Keratinocyte (primary cell): ENCODE measurements around the gene ASTL. TPM values are rescaled to one million over a fixed set of nuclear protein-coding genes. Genes with fewer than 3 reads are reported as not detected.

ENCODE experiments used
- DNase-seq: peaks from one replicate; pipeline ENCODE4 v3.0.0-alpha.2; 2011; ENCODE audit warnings: low read depth, missing footprints, low spot score
- FAIRE-seq: peaks from 2 replicates; lab custom pipeline; 2011; peaks lifted over from hg19 to GRCh38; lab: Jason Lieb, UNC
- H2AFZ ChIP-seq: 2 replicates; pipeline ENCODE4 v1.6.0; 2012; ENCODE audit warnings: low read length, control low read depth, inconsistent platforms; ENCODE audit not compliant: control insufficient read depth
- H3K27ac ChIP-seq: 2 replicates; pipeline ENCODE4 v1.5.1; 2011; ENCODE audit warnings: low read length; ENCODE audit not compliant: control insufficient read depth, insufficient read depth
- H3K27me3 ChIP-seq: 3 replicates; pipeline ENCODE4 v1.6.0; 2011; ENCODE audit warnings: low read length; ENCODE audit not compliant: control insufficient read depth, insufficient read depth; ENCODE audit errors: extremely low read depth
- H3K36me3 ChIP-seq, 2 experiments: 2 replicates in 1 of 2; 3 replicates in 1 of 2; pipeline ENCODE4 v1.5.1; 2011; ENCODE audit warnings: low read length in 2 of 2, mild to moderate bottlenecking in 1 of 2; ENCODE audit not compliant: control insufficient read depth in 2 of 2, insufficient read depth in 2 of 2; ENCODE audit errors: extremely low read depth in 1 of 2
- H3K4me1 ChIP-seq: 3 replicates; pipeline ENCODE4 v1.5.1; 2011; ENCODE audit warnings: low read length; ENCODE audit not compliant: control insufficient read depth, insufficient read depth; ENCODE audit errors: extremely low read depth
- H3K4me2 ChIP-seq: 3 replicates; pipeline ENCODE4 v1.6.0; 2011; ENCODE audit warnings: low read depth, low read length; ENCODE audit not compliant: control insufficient read depth, insufficient read depth; ENCODE audit errors: extremely low read depth
- H3K4me3 ChIP-seq, 3 experiments: fragments of 200-600 bp in 1 of 3; sonication (generic) in 1 of 3; 2 replicates in 2 of 3; 3 replicates in 1 of 3; pipeline ENCODE4 v1.5.1; 2011 to 2016; ENCODE audit warnings: low read length in 3 of 3, mild to moderate bottlenecking in 3 of 3, control low read depth in 2 of 3, inconsistent platforms in 1 of 3, low read depth in 1 of 3, mixed read lengths in 1 of 3, mixed run types in 1 of 3, moderate library complexity in 1 of 3; ENCODE audit not compliant: control insufficient read depth in 2 of 3, insufficient read depth in 2 of 3; ENCODE audit errors: extremely low read depth in 1 of 3
- H3K79me2 ChIP-seq: 2 replicates; pipeline ENCODE4 v1.6.0; 2012; ENCODE audit warnings: low read length; ENCODE audit not compliant: control insufficient read depth, insufficient read depth
- H3K9ac ChIP-seq: 3 replicates; pipeline ENCODE4 v1.6.0; 2011; ENCODE audit warnings: low read length; ENCODE audit not compliant: control insufficient read depth, insufficient read depth; ENCODE audit errors: extremely low read depth
- H3K9me1 ChIP-seq: 3 replicates; pipeline ENCODE4 v1.6.0; 2011; ENCODE audit warnings: low read length; ENCODE audit not compliant: control insufficient read depth, insufficient read depth; ENCODE audit errors: extremely low read depth
- H3K9me3 ChIP-seq: 2 replicates; pipeline ENCODE4 v1.5.1; 2012; ENCODE audit warnings: low read depth, low read length; ENCODE audit not compliant: control insufficient read depth
- H4K20me1 ChIP-seq: 3 replicates; pipeline ENCODE4 v1.6.0; 2011; ENCODE audit warnings: low read length; ENCODE audit not compliant: control insufficient read depth, insufficient read depth; ENCODE audit errors: extremely low read depth
- EZH2 ChIP-seq: IDR thresholded peaks from one replicate; pipeline ENCODE4 v1.6.1; 2012; ENCODE audit warnings: inconsistent platforms, mild to moderate bottlenecking, low read length, moderate library complexity
- dilution Hi-C: fragments of 300-500 bp; cut with MboI; formaldehyde crosslinking; loops from one replicate; pipeline ENCODE4 v1.7.0; 2020; ENCODE audit warnings: low sequenced_read_pairs; ENCODE audit not compliant: extremely low pct_ligation_motif_present
- polyA plus RNA-seq, 5 experiments: library from polyadenylated mRNA; depleted of rRNA in 3 of 5; stranded (reverse) in 3 of 5; stranded (forward) in 1 of 5; unstranded in 1 of 5; fragments of >200 nt; gene quantifications; 1 replicate in 1 of 5; 2 replicates in 3 of 5; 3 replicates in 1 of 5; pipeline versions ENCODE4 v1.2.1 to v1.2.3, GENCODE V29; 2011 to 2012; ENCODE audit warnings: missing spikeins in 2 of 5, low read depth in 1 of 5, low replicate concordance in 1 of 5
- TF ChIP-seq, protein P1 (sequence below), 3 experiments: IDR thresholded peaks in 1 of 3; conservative IDR thresholded peaks in 1 of 3; optimal IDR thresholded peaks in 1 of 3; 2 replicates in 2 of 3; 3 replicates in 1 of 3; pipeline versions ENCODE3 to v1.5.1; 2011; ENCODE audit warnings: low read length in 3 of 3, mild to moderate bottlenecking in 3 of 3, moderate library complexity in 2 of 3, control low read depth in 1 of 3, inconsistent platforms in 1 of 3; ENCODE audit not compliant: insufficient read depth in 2 of 3; ENCODE audit errors: extremely low read depth in 1 of 3

Gene ASTL
- polyA plus RNA-seq, 1 donor (not counting 4 experiments of a cell fraction or from before 2014, with no cell fraction given), result not detected

DNA sequence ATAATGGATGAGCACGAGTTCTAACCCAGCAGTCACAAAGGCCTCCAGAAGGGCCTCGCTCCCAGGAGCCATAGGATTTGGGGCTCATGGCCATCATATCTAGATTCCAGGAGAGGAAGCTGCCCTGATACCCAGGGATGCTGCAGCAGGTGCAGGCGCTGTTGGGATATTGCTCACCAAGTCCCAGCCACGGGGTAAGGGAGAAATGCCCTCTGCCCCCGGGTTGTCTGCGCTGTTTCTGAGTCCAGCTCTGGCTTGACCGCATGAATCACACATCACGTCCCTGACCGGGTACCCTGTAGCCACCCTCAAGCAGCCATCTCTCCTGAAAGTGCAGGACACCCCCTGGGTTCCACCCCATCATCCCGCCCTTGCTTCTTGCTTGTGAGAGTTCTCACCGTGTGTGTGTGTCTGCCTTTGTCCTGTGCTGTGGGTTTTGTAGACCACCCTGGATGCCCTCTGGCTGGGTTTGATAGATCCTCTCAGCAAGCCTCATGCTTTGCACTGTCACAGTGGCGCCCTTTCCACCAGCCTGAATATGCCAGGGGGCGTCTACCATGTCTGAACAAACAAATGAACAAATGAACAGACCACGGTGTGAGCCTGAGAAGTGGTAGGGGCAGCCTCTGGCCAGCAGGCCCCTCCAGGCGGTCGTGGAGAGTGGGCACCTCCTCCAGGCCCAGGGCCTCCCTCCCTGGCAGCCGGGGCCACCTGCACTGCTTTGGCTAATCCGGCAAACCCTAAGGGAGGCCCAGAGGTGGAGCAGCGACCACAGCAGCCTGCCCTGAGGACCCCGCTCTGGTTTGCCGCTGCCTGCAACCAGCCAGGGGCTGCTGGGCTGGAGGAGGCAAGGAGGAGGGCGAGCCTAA lies 54.1 kb downstream of the ASTL start:
- Histone ChIP-seq H3K27me3 (peaks cover 6% of the 10 kb centered on the region), H3K27ac (no peak overlapping the region), H3K9ac (no peak overlapping the region), H3K4me2 (no peak overlapping the region), H3K4me3 (no peak overlapping the region), H3K4me1 (no peaks in the 10 kb centered on the region), H3K9me3 (no peaks in the 10 kb centered on the region), H3K9me1 (no peaks in the 10 kb centered on the region), H3K36me3 (no peaks in the 10 kb centered on the region), H4K20me1 (no peaks in the 10 kb centered on the region), H3K79me2 (no peaks in the 10 kb centered on the region), H2AFZ (no peak overlapping the region)
- DNase-seq (no peak), FAIRE-seq (no peak)
- dilution Hi-C loops, result no loop called here
- TF ChIP-seq, protein P1, sequence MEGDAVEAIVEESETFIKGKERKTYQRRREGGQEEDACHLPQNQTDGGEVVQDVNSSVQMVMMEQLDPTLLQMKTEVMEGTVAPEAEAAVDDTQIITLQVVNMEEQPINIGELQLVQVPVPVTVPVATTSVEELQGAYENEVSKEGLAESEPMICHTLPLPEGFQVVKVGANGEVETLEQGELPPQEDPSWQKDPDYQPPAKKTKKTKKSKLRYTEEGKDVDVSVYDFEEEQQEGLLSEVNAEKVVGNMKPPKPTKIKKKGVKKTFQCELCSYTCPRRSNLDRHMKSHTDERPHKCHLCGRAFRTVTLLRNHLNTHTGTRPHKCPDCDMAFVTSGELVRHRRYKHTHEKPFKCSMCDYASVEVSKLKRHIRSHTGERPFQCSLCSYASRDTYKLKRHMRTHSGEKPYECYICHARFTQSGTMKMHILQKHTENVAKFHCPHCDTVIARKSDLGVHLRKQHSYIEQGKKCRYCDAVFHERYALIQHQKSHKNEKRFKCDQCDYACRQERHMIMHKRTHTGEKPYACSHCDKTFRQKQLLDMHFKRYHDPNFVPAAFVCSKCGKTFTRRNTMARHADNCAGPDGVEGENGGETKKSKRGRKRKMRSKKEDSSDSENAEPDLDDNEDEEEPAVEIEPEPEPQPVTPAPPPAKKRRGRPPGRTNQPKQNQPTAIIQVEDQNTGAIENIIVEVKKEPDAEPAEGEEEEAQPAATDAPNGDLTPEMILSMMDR (optimal IDR thresholded peaks at IDR 0.05 in 1 of 3, IDR thresholded peaks at IDR 0.05 in 1 of 3, conservative IDR thresholded peaks at IDR 0.05 in 1 of 3; ENCODE audit: extremely low read depth in 1 of 3, insufficient read depth in 2 of 3, low read length in 3 of 3), result no peak
- TF ChIP-seq EZH2, result no peak

- Histone ChIP-seq H3K4me3 (no peak overlapping the region), H3K27ac (no peak overlapping the region), H3K9me1 (no peaks in the 10 kb centered on the region), H3K4me1 (no peaks in the 10 kb centered on the region), H3K27me3 (peaks cover 6% of the 10 kb centered on the region), H3K9me3 (no peaks in the 10 kb centered on the region), H3K36me3 (no peaks in the 10 kb centered on the region), H2AFZ (no peak overlapping the region), H4K20me1 (no peaks in the 10 kb centered on the region), H3K4me2 (no peak overlapping the region), H3K9ac (no peak overlapping the region), H3K79me2 (no peaks in the 10 kb centered on the region)
- TF ChIP-seq, protein P1 (optimal IDR thresholded peaks at IDR 0.05 in 1 of 3, IDR thresholded peaks at IDR 0.05 in 1 of 3, conservative IDR thresholded peaks at IDR 0.05 in 1 of 3; ENCODE audit: extremely low read depth in 1 of 3, insufficient read depth in 2 of 3, low read length in 3 of 3), result no peak
- TF ChIP-seq EZH2, result no peak
- DNase-seq (no peak), FAIRE-seq (no peak)
- dilution Hi-C loops, result no loop called here
Measured at GRCh38 chr2:96083064-96083939, 55.0 kb downstream of the ASTL start.
